NCI-H446 (cell line): Measurements from ENCODE around the gene ZSCAN12.
"Not testable (repeated sequence)": the region's sequence is repeated elsewhere in the genome, so short reads cannot be mapped to it uniquely, and the experiment has no call there.

Experiments
- DNase-seq, 2 experiments: peaks; one replicate each; lab custom pipeline; 2025; lab: John Stamatoyannopoulos, UW

ZSCAN12 gene

DNA sequence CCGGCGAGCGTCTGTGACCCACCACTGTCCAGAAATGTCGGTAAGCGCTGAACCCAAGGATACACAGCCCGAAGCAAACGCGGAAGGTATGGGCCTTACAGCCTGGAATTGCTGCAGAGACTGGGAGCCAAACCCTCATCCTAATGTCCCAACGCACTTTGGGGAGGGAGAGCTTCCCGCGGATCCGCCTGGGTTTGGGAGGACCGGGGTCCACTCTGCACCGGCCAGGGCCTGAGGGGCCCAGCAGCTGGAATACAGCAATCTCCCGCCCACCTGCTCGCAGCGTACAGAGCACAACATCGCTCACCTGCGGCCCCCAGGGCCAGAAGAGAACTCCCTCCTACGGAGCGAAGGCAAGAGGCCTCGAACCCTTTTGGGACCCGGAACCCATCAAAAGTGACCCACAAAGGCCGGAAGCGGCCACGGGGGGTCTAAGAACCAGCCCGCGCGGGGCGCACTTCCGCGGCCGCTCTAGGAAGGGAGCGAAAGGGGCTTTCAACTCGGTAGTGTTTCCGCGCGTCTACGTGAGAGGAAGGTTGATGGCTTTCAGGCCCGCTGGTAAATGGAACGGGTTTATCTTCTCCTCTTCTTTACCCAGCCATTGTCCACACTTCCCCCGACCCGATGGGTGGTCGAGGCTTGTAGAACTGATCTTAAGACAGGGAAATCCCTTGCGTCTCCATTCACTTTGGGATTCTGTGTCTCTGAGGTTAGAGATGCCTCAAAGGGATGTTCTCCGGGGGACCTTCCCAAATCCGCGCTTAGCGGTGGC is at the start of gene ZSCAN12:
TSS of gene ZSCAN12 (minus strand) at position 398 of the 772 bp plus-strand sequence. CDS start 1,342 bp downstream, outside the sequence.
- DNase-seq, result peak; percentile 75 to 89

GRCh38 chr6:28449056-28449455 is 49.5 kb upstream of the ZSCAN12 start:
- no peak for DNase-seq

DNA sequence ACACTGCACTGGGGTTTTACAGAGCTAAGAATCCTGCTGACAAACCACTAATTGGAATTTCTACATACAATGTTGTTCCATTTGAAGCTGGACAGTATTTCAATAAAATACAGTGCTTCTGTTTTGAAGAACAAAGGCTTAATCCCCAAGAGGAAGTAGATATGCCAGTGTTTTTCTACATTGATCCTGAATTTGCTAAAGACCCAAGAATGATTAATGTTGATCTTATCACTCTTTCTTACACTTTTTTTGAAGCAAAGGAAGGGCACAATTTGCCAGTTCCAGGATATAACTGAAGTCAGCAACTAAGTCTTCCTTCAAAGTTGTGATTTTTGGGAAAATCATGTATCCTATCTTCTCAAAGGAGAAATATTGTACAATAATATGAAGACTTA is 48.0 kb upstream of the ZSCAN12 start:
- DNase-seq, result not testable (repeated sequence)

- no peak for DNase-seq
Observed at GRCh38 chr6:28446818-28447511, 47.4 kb upstream of the ZSCAN12 start.

DNA sequence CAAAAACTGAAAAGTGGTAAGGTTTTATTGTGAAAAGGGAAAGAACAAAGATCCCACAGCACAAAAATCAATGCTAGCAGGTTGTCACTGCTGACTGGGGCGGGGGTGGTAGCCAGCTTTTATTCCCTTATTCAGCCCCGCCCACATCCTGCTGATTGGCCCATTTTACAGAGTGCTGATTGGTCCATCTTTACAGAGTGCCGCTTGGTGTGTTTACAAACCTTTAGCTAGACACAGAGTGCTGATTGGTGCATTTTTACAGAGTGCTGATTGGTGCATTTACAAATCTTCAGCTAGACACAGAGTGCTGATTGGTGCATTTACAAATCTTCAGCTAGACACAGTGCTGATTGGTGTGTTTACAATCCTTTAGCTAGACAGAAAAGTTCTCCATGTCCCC is 45.2 kb upstream of the ZSCAN12 start:
- DNase-seq, result peak in 1 of 2 experiments; percentile 2

DNA sequence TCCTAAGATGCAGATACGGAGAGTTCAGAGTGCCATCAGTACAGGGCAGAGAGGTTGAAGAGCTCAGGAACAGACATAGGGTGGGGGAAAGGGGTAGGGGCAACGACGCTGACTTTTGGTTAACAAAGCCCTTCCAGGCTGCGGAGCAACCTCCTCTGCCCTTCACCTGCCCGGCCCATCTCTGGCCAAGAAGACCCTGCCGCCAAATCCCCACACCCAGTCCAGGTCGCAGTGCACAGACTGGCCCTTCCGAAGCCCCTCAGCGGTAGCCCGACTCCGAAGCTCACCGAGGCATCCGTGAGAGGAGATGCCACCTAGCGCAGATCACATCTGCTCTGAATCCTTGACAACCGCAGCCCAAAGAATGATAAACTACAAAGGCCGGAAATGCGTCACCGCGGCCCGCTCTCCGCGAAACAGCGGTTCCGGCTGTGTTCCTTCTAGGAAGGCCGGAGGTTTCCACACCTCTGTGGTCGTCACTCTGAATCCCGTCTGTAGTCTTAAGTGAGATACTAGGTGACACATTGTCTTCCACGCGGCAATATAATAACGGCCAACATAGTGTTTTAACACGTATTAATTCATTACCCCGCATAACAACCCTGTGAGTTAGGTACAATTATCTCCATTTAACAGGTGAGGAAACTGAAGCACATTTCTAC is 43.7 kb upstream of the ZSCAN12 start, which contains the start of gene ZSCAN23:
TSS of gene ZSCAN23 (minus strand) at position 380 of the 662 bp plus-strand sequence. CDS start 7,225 bp downstream, outside the sequence.
- peak; percentile 72 to 87 for DNase-seq

DNA sequence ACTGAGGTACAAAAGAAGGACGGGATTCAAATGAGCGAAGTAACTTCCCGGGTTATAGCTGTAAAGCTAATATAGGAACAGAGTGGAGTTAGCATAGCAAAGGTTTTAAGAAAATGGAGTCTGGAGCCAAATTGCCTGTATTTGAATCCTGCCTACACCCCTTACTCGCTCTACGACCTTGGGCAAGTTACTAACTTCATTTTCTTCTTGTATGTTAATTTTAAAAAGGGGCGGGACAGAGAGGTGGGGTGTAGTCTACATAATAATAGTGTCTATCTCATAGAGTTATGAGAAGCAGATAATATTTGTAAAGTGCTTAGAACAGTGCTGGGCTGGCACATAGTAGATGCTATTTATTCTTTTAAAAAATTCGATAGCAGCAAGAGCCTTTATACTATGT is 43.0 kb upstream of the ZSCAN12 start:
- DNase-seq, result no peak

GRCh38 chr6:28436404-28436803 is 36.9 kb upstream of the ZSCAN12 start:
- no peak for DNase-seq

- DNase-seq, result no peak
Observed at GRCh38 chr6:28433119-28433518, 33.6 kb upstream of the ZSCAN12 start.

DNA sequence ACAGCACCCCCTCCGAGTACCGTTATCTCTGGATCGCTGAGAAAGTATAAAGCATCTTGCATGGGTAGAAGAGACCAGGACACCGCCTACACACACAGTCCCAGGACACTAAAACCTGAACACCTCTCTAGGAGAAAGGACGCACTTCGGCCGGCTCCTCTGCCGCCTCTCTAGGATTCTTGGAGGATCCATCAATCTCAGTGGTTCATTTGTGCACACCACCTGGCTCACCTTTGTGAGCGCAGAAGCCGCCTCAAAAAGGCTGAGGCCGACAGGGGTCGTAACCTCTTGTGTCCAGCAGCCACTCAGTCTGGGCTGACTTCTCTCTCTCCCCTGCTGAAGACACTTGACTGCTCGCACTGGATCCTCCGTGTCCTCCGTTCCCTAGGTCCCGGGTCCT is 30.2 kb upstream of the ZSCAN12 start:
- no peak for DNase-seq

DNA sequence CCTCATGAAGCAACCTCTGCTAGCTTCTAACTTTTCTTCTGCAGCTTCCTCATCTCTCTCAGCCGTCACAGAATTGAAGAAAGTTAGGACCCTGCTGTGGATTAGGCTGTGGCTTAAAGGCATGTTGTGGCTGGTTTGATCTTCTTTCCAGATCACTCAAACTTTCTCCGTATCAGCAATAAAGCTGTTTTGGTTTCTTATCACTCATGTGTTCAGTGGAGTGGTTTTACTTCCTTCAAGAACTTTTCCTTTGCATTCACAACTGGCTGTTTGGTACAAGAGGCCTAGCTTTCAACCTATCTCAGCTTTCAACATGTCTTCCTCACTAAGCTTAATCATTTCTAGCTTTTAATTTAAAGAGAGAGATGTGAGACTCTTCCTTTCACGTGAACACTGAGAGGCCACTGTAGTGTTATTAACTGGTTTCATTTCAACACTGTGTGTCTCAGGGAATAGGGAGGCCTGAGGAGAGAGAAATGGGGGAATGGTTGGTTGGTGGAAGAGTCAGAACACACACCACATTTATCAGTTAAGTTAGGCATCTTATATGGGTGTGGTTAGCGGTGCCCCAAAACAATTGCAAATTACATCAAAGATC is 26.5 kb upstream of the ZSCAN12 start:
- DNase-seq, result no peak

DNA sequence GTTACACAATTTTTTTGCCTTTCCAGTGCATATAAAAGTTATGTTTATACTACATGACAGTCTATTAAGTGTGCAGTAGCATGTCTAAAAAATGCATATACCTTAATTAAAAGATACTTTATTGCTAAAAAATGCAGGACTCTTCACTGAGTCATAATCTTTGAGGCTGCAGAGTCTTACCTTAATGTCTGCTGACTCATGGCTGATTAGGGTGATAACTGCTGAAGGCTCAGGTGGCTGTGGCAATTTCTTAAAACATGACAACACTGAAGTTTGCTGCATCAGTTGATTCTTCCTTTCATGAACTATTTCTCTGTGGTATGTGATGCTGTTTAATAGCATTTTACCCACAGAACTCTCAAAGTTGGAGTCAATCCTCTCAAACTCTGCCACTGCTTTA is 24.6 kb upstream of the ZSCAN12 start:
- DNase-seq, result no peak

DNA sequence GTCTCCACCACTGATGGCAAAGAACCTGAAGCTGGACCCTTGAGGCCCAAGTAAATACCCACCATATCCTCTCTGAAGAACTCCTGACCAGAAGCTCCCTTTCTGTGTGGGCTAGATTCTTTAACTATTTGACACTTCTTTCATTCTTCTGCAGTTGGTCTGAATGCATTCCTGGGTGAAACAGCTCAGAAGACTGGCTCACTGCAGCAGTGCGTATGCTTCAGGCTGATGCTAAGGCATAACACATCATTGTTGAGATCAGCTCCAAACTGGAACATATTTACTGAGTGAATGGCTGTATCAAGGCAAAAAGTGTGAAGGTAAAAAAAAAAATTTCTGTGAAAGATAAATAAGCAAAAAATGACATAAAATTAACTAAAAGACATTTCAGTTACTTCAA is 24.0 kb upstream of the ZSCAN12 start:
- no peak for DNase-seq

DNA sequence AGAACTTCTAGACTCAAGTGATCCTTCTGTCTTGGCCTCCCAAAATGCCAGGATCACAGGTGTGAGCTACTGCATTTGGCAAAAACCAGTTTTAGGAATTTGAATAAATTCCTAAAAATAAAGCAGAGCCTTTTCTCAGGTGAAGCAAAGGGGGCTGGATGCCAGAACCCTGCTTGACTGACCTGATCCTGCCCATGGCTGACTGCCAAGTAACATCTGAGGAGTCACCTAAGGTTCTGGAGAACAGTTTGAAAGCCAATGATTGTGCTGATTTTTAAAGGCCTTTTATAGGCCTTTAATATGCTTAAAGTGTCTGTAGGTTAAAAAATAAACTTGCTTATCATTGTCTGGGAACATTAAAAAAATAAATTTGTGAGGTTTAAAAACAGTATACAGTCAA is 14.1 kb upstream of the ZSCAN12 start:
- DNase-seq, result no peak

DNA sequence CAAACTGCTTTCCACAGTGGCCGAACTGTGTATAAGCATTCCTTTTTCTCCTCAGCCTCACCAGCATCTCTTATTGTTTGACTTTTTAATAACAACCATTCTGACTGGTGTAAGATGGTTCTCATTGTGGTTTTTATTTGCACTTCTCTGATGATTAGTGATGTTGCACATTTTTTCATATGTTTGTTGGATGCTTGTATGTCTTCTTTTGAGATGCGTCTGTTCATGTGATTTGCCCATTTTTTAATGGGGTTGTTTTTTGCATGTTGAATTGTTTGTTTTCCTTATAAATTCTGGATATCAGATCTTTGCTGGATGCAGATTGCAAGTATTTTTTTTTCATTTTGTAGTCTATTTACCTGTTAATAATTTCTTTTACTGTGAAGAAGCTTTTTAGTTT is 11.2 kb upstream of the ZSCAN12 start:
- no peak for DNase-seq

- no peak for DNase-seq
Observed at GRCh38 chr6:28408076-28408802, 8.7 kb upstream of the ZSCAN12 start.

- DNase-seq, result no peak
Observed at GRCh38 chr6:28407401-28407800, 7.9 kb upstream of the ZSCAN12 start.

- DNase-seq, result not testable (repeated sequence)
Observed at GRCh38 chr6:28403923-28404322, 4.4 kb upstream of the ZSCAN12 start.

GRCh38 chr6:28402197-28402596 is 2.6 kb upstream of the ZSCAN12 start:
- DNase-seq, result peak in 1 of 2 experiments; percentile 14

- no peak for DNase-seq
Observed at GRCh38 chr6:28401172-28401571, 1.6 kb upstream of the ZSCAN12 start.

DNA sequence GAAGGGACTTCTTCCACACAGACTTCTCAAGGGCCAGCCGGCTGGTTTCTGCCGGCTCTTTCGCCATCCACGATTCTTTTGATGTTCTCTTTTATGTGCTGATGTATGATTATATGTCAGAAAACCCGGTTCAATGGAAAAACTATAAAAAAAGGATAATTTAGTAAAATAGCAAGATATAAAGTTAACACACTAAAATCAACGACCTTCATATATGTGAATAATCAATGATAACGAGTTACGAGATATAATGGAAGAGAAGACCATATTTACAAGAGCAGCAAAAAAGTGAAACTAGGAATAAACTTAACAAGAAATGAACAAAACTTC is 540 bp upstream of the ZSCAN12 start:
- DNase-seq, result no peak

- DNase-seq, result no peak
Observed at GRCh38 chr6:28395918-28396317, 3.6 kb downstream of the ZSCAN12 start.
